Inflammatory macrophage (primary cell): ENCODE results near the gene TWF2.

Source experiments
- DNase-seq, 2 donors: peaks; one replicate each; pipeline ENCODE4 v3.0.0-alpha.2; 2020 to 2022

The TWF2 gene

GRCh38 chr3:52221563-52222318 lies 17.2 kb downstream of the TWF2 start:
- DNase-seq: no peak

GRCh38 chr3:52221141-52221562 lies 17.8 kb downstream of the TWF2 start:
- DNase-seq: no peak

- peak; percentile 81 to 86 for DNase-seq
These were observed 18.5 kb downstream of the TWF2 start for GRCh38 chr3:52220380-52221026.

GRCh38 chr3:52218937-52219650 lies 19.9 kb downstream of the TWF2 start:
- no peak for DNase-seq

GRCh38 chr3:52218454-52218853 lies 20.5 kb downstream of the TWF2 start:
- no peak for DNase-seq

GRCh38 chr3:52218026-52218425 lies 20.9 kb downstream of the TWF2 start:
- DNase-seq: no peak

- no peak for DNase-seq
These were observed 21.6 kb downstream of the TWF2 start for GRCh38 chr3:52217409-52217805.

- DNase-seq: peak in 1 of 2 donors; percentile 38
These were observed 22.2 kb downstream of the TWF2 start for GRCh38 chr3:52216585-52217408.

GRCh38 chr3:52215351-52215750 lies 23.6 kb downstream of the TWF2 start:
- no peak for DNase-seq

- peak in 1 of 2 donors; percentile 7 for DNase-seq
These were observed 25.1 kb downstream of the TWF2 start for GRCh38 chr3:52213901-52214300.

GRCh38 chr3:52213005-52213404 lies 26.0 kb downstream of the TWF2 start:
- no peak for DNase-seq

GRCh38 chr3:52211268-52211891 lies 27.6 kb downstream of the TWF2 start:
- no peak for DNase-seq

- peak; percentile 81 to 94 for DNase-seq
These were observed 28.4 kb downstream of the TWF2 start for GRCh38 chr3:52210550-52211046.

GRCh38 chr3:52210037-52210436 lies 28.9 kb downstream of the TWF2 start:
- no peak for DNase-seq

GRCh38 chr3:52208556-52208955 lies 30.4 kb downstream of the TWF2 start:
- no peak for DNase-seq

GRCh38 chr3:52205727-52206372 lies 33.1 kb downstream of the TWF2 start:
- no peak for DNase-seq

GRCh38 chr3:52204337-52205073 lies 34.5 kb downstream of the TWF2 start:
- peak; percentile 83 to 91 for DNase-seq

- no peak for DNase-seq
These were observed 35.3 kb downstream of the TWF2 start for GRCh38 chr3:52203701-52204100.

- DNase-seq: peak; percentile 87 to 89
These were observed 36.4 kb downstream of the TWF2 start for GRCh38 chr3:52202384-52203077.
